ENCODE data around the gene MBLAC2.

DNA sequence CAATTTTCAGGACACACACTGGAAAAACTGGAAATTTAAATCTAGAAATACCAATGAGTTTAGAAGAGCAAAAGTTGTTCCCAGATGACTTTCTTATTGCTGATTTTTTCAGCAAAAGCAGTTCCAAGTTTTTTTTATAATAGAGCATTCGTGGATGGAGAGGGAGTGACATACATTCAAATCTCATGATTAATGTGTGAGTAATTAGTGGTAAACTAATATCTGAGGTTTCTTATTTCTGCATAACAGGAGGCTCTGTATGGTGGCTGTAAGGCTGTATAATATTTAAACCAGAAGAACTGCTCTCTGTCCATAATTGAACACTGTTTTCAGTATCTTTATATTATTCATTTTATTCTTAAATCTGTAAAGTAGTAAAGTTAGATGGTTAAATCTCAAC is 29.0 kb upstream of the MBLAC2 start:
- no peak for TF ChIP-seq REST (IDR thresholded peaks at IDR 0.05; ENCODE audit: low read depth)
- no peak for TF ChIP-seq EZH2phosphoT487 (IDR thresholded peaks at IDR 0.05; ENCODE audit: borderline replicate concordance)
- TF ChIP-seq RAD21 (IDR thresholded peaks at IDR 0.05; ENCODE audit: low read depth): no peak
- TF ChIP-seq EGR1 (IDR thresholded peaks at IDR 0.05; ENCODE audit: low read depth): no peak
- TF ChIP-seq, protein P1, sequence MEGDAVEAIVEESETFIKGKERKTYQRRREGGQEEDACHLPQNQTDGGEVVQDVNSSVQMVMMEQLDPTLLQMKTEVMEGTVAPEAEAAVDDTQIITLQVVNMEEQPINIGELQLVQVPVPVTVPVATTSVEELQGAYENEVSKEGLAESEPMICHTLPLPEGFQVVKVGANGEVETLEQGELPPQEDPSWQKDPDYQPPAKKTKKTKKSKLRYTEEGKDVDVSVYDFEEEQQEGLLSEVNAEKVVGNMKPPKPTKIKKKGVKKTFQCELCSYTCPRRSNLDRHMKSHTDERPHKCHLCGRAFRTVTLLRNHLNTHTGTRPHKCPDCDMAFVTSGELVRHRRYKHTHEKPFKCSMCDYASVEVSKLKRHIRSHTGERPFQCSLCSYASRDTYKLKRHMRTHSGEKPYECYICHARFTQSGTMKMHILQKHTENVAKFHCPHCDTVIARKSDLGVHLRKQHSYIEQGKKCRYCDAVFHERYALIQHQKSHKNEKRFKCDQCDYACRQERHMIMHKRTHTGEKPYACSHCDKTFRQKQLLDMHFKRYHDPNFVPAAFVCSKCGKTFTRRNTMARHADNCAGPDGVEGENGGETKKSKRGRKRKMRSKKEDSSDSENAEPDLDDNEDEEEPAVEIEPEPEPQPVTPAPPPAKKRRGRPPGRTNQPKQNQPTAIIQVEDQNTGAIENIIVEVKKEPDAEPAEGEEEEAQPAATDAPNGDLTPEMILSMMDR (IDR thresholded peaks at IDR 0.05 in 2 of 3, conservative IDR thresholded peaks at IDR 0.05 in 1 of 3; ENCODE audit: borderline replicate concordance in 1 of 3, insufficient read depth in 1 of 3, low read depth in 2 of 3, low read length in 2 of 3): no peak
- TF ChIP-seq SIN3A (IDR thresholded peaks at IDR 0.05; ENCODE audit: low read depth): no peak
- no peak for TF ChIP-seq MAX (IDR thresholded peaks at IDR 0.05)
- TF ChIP-seq, protein P2, sequence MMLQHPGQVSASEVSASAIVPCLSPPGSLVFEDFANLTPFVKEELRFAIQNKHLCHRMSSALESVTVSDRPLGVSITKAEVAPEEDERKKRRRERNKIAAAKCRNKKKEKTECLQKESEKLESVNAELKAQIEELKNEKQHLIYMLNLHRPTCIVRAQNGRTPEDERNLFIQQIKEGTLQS (IDR thresholded peaks at IDR 0.05): no peak
- no peak for TF ChIP-seq SP1 (IDR thresholded peaks at IDR 0.05; ENCODE audit: low read depth)
- no peak for TF ChIP-seq EZH2 (IDR thresholded peaks at IDR 0.05)
- TF ChIP-seq CEBPB (IDR thresholded peaks at IDR 0.05; ENCODE audit: low read depth): no peak
